ENCODE results near the gene WTAP.
"Not testable (repeated sequence)": the region's sequence is repeated elsewhere in the genome, so short reads cannot be mapped to it uniquely, and the experiment has no call there.

The WTAP gene

DNA sequence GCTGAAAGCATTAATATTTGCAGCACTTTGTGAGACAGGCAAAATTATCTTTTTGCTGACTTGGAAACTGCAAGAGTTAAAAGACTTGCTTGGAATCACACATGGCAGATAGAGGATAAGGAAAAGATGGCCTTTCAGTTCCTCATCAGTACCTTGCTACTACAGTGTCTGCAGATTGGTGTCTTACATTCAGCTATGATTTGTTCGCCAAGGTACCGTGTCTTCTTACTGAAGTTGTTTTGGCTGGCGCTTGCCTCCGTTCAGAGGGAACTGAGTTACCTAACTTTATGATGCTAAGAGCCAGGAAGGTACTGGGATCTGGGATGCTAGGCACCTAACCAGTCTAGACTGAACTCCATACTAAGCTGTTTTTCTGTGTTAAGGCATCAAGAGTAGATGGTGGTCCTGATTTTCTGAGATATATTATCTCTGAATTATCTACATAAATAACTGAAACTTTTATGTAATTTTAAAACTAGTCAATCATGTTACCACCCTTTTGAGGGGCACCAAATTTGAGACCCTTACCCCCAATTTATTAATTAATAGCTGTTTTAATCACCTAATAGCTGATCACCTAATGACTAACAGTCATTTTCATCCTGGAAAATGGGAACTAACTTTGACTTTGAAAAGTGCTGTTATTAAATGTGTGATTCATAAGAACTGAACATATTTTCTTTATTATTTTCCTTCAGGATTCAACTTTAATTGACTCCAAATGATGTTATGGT, 2.5 kb downstream of the WTAP start:
- no peak for DNase-seq

DNA sequence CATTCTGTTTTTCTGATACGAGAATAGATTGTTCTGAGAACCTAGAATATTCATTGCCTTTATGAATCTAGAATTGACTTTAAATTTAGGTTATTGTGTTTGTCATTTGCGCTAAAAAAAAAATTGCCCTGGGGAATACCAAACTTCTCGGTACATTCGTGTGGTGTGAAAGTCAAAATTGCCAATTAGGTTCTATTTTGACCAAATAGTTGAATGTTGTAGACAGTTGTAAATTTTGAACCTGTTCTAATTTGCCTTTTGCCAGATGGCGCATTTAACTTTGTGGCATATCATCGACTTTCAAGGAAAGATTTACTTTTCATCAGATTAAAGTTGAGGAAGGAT, 3.0 kb downstream of the WTAP start:
- no peak for DNase-seq

DNA sequence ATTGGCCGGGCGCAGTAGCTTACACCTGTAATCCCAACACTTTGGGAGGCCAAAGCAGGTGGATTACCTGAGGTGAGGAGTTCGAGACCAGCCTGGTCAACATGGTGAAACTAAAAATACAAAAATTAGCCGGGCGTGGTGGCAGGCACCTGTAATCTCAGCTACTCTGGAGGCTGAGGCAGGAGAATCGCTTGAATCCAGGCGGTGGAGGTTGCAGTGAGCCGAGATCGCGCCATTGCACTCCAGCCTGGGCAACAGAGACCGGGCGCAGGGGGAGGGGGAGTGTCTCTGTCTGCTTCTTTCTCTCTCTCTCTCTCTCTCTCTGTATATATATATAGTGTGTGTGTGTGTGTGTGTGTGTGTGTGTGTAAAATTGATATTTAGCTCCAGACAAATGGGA, 5.2 kb downstream of the WTAP start:
- not testable (repeated sequence) for DNase-seq

DNA sequence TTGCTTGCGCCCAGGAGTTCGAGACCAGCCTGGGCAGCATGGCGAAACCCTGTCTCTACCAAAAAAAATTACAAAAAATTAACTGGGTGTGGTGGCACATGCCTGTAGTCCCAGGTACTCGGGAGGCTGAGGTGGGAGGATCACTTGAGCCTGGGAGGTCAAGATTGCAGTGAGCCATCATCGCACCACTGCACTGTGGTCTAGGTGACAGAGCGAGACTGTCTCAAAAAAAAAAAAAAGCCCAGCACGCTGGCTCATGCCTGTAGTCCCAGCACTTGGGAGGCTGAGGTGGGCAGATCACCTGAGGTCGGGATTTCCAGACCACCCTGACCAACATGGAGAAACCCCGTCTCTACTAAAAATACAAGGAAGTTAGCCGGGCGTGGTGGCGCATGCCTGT, 6.1 kb downstream of the WTAP start:
- not testable (repeated sequence) for DNase-seq

DNA sequence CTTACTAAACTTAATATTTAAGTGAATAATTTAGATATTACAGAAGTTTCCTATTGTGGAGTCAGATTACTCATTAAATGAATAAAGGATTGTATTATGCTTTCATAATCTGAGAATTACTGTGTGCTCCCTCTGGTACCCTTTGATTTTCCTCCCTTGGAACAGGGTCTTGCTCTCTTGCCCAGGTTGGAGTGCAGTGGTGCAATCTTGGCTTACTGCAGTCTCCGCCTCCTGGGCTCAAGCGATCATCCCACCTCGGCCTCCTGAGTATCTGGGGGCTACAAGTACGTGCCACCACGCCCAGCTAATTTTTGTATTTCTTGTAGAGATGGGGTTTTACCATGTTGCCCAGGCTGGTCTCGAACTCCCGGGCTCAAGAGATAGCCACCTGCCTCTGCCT, 9.6 kb downstream of the WTAP start:
- DNase-seq: no peak

DNA sequence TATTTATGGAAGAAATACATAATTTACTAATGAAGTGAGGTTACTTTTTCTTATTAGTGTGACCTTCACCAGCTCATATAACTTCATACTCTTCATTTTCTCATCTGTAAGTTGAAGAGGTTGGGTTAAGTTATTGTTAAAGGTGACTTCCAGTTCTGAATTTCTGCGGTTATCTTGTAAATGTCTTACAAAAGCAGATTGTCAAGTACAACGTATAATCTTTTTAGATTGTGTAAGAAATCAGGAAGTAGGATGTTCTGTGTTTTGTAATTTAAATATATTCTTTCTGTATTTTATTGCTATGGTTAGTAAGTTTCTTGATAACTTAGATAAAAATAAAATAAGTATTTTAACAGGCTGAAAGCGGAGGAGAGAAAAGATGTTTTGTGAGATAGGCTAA, 12.0 kb downstream of the WTAP start:
- no peak for DNase-seq

DNA sequence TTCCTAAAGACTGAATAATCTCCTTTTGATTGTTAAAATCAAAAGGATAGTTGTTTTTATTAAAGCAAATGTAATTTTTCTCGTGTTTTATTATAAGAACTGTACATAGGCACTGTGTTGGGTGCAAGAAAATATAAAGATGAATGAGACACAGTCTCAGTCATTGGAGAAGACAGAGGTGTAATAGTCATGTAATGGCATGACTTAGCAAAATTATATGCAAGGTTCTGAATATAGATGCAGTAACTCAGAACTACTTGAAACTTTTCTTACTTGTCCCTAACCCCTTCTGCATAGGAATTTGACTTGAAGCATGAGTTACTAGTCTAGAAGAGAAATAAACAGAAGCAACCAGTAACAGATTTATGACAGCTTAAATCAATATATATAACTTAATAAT, 14.9 kb downstream of the WTAP start:
- DNase-seq: no peak

DNA sequence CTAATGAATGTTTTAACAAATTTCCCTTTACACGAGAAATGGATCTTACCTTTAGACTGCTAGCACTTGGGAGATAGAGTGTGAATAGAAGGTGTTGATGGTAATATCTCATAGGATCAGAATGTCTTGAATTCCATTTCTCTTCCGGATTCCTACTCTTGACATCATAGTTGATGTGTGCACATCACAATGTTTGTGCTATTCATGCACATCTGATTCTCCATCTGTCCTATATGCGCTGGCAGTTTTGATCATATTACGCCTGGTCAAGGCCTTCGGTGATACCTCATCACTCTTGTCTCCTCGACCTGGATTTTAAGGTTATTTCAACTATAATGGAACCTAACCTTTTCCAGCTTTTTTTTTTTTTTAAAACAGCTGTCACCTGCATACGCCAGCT, 17.8 kb downstream of the WTAP start:
- no peak for DNase-seq

DNA sequence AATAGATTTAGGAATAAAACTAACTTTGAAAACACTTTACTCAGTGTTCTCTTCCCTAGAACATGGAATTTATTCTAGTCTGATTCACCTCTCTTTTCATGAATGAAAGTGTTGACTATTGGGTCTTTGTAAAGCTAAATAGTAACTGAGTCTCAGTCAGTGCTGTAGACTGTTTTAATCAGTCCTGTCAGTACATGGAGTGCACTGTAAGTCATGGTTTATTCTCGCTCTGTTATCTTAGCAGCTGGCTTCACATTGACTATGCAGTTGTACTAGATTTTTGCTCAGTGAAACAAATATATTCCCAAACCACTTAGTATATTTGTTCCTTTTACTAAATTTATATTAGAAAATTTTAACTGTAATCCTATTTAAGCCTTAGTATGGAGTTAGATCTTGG, 19.5 kb downstream of the WTAP start:
- DNase-seq: no peak

DNA sequence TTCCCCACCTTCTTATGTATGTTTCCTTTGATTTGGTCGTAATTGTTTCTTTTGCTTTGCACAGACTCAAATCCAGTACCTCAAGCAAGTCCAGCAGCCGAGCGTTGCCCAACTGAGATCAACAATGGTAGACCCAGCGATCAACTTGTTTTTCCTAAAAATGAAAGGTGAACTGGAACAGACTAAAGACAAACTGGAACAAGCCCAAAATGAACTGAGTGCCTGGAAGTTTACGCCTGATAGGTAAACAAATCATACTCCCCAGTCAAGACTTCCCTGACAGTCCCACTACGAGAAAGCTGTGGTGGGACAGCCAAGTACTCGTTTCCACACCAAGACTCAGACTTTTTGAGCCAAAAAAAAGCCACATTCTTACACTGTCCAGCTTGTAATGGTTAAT, 20.8 kb downstream of the WTAP start:
- DNase-seq: not testable (repeated sequence)

DNA sequence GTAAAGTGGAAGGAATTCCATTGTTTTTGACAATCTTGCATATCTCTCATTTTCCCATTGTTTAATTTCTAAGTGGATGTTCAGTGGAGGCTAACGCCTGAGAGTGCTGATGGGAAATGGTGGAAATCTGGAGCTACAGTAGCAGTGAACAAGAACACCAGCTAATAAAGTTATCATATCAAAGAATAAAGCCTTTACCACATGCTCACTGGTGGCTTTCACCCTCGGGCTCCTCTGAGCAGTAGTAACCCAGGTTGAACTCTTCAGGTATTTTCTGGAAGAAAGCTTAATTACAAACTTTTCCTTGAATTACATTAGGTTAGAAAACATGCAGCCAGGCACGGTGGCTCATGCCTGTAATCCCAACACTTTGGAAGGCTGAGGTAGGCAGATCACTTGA, 24.1 kb downstream of the WTAP start:
- no peak for DNase-seq

DNA sequence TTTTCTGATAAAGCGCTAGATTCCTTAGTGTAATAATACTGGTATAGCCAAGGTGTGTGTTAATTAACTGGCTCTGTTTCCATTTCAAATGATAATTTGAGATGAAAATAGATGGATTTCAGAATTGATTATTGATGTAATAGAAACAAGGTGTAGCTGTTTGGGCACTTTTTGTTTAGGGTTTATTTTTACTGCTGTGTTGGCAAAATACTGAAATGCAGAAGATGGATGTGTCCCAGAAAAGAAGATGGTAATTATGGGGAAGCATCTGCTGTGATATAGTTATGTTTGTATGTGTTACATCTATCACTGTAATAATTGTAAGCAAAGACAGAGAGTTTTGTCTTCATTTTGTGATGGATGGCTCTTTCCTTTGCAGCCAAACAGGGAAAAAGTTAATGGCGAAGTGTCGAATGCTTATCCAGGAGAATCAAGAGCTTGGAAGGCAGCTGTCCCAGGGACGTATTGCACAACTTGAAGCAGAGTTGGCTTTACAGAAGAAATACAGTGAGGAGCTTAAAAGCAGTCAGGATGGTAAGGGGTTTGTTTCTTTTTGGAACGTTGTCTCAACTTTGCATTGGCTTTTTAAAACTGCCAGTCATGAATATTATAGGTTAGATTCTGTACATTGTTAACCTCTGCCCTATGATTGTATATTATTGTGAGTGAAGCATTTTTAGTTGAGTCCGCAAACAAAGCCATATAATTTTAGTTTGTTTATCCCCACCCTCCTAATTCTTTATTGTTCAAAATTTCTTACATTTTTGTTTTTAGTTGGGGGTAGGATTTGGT, 26.0 kb downstream of the WTAP start:
- DNase-seq: no peak

DNA sequence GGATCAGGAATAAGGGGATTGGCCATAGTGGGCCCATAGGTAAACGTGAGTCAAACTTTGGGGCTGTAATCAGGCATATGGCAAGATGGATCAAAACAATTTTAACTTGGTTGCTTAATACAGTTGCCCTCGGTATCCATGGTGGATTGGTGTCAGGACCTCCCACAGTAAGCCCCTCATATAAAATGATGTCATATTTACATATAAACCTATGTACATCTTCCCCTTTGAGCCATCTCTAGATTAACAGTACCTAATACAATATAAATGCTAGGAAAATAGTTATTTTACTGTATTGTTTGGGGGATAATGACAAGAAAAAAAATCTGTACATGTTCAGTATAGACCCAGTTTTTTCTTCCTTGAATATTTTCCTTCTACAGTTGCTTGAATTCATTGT, 27.1 kb downstream of the WTAP start:
- DNase-seq: no peak

DNA sequence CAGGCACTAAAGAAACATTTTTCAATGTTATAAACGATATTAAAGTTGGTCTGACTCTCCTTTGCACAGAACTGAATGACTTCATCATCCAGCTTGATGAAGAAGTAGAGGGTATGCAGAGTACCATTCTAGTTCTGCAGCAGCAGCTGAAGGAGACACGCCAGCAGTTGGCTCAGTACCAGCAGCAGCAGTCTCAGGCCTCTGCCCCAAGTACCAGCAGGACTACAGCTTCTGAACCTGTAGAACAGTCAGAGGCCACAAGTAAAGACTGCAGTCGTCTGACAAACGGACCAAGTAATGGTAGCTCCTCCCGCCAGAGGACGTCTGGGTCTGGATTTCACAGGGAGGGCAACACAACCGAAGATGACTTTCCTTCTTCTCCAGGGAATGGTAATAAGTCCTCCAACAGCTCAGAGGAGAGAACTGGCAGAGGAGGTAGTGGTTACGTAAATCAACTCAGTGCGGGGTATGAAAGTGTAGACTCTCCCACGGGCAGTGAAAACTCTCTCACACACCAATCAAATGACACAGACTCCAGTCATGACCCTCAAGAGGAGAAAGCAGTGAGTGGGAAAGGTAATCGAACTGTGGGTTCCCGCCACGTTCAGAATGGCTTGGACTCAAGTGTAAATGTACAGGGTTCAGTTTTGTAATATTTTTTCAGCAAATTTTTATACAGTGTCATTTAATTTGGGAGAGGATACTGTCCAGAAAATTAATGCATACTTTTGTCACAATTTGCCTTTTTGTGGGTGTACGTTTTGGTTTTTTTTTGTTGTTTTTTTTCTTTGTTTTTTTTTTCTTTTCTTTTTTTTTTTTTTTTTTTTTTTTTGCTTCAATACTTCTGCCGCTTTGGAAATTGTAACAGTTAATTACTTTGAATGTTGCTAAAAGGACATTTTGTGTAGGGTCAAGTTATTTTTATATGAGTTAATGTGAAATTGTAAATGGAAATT, 27.9 kb downstream of the WTAP start:
- no peak for DNase-seq

DNA sequence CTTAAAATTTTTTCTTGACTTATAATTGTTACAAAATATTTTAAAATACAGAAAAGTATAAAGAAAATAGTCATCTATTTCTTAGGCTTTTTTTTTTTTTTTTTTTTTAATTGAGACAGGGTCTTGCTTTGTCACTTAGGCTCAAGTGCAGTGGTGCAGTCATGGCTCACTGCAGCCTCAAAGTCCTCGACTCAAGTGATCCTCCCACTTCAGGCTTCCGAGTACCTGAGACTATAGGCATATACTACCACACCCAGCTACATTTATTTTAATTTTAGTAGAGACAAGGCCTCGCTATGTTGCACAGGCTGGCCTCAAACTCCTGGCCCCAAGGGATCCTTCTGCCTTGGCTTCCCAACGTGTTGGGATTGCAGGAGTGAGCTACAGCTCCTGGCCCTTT, 29.2 kb downstream of the WTAP start:
- DNase-seq: no peak

DNA sequence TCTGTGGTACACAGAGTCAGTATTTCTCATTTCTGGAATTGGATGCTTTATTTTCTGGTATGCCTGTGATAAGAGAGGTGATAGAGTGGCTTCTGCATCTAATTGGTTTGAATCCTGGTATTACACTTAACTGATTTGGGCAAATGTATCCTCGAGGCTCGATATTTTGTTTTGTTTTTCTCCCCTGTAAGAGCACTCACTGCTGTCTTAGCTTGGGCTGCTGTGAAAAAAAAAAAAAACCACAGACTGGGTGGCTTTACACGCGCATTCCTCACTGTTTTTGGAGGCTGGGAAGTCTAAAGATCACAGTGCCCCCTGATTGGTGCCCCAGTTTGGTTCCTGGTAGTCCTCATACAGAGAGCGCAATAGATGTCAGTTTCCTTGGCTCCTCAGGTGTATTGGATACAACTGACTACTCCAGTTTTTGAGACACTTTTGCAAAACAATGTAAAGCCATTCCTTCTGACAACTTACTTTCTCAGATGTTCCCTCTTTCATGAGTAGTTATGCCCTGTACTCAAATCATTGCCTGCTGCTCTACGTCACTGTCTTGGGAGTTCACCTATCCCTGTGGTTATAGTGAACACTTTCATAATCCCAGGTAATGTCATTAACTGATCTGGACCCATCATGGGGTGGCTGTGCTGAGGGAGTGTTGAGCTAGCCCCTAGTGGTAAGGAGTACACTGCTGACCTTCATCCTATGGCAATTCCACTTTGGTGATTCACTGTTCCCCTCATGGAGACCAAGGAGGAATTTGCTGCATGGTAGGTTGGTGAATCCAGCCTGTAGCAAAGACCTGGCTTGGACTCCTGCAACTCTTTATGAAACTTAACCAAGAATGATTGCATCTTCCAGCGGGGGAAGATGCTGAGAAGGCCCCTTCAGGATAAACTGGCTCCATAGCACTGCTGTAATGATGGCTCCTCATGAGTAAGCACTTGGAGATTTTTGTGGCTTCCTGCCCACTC, 31.0 kb downstream of the WTAP start:
- DNase-seq: no peak

DNA sequence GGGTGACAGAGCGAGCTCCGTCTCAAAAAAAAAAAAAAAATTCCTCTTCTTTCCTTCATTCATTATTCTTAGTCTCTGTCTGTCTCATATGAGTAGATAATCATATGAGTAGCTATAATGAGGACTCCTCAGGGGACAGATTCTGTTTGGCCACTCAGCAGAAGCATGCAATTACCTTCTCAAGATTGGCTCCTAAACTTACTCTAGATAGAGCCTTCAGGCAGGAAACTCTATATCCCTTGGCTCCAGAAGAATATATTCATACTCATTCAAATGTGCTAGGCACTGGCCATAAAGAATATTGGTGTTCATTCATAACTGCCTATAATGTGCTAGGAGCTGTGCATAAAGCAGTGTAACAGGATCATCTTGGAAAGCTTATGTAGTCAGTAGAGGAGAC, 32.3 kb downstream of the WTAP start:
- no peak for DNase-seq

DNA sequence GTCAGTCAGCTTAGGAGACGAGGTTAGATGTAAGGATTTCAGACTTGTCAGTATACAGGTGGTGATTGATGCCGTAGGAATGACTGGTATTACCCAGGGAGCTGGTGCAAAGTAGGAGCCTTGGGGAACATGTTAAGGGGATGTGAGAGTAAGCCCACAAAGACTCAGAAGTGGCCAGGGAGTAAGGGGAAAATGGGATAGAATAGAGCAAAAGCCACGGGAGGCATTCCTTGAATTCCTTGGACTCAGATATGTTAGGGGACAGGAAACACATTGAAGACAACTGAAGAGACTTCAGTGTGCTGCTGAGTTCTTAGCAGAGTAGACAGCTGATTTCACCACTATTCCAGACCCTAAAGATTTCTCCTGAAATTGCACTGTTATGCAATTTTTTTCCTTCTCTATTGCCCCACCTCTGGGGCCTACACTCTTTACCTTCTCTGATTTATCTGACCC, 33.3 kb downstream of the WTAP start:
- no peak for DNase-seq

DNA sequence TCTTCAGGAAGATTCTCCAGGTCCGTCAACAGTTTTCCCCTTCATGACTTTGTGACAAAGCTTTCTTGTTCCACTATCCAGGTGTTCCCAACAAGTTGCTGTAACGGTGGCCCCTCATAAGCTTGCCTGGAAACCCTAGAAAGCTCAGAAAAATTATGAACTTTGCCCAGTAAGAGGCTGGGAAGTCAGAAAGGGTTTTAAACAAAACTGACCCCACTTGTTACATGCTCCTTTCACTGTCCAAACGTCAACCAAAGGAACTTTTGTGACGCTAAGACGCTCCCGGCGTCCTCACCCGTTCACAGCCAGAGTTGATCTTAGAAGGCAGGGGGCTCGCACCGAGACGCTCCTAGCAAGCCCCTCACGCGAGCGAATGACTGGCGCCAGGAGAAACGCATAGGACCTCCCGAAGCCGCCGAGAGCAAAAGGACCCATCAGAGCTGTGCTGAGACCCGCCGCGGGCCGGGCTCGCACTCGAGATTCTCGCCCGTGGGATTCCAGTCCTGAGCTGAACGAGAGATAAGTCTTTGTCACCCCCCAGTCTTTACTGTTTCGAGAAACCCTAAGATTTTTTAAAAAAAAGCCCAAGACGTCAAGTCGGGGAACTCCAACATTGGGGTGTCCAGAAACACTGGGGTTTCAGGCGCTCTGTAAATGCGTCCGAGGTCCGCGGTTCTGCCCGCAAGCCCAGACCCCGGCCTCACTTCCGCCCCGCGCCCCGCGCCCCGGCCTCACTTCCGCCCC, 34.0 kb downstream of the WTAP start:
- DNase-seq: no peak

DNA sequence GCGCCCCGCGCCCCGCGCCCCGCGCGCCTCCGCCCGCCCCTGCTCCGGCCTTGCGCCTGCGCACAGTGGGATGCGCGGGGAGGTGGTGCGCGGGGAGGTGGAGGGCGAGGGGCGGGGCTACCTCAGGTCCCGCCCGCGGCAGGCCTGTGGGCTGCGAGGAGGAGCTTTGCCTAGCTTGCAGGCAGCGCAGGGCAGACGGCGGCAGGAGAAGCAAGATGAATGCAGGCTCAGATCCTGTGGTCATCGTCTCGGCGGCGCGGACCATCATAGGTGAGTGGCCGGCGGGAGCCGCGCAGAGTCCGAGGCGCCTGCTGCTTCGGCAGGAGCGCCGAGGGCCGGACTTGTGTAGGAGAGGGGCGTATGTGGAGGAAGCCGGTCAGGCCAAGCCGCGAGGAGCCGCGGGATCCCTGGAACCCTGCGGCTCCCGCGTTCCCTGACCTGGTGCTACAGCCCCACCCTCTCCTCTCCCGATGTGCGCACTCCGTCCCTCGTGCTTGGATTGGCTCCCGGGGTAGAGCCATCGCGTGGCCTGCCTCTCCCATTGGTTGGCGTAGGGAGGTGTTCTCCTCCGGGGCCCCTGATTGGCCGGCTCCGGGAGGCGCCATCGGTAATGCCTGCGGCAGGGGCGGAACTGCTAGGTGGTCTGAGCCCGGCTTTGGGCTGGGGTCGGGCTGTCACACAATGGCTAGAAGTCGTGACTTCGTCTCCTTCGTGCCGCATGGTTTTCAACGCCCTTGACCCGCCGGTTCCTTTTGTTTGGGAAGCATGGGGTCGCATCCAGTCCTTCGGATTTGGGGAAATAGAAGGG, 34.8 kb downstream of the WTAP start, which contains the start of gene ACAT2:
Gene ACAT2 (plus strand): TSS at position 173 of the 808 bp plus-strand sequence. CDS start 43 bp downstream, at position 216.
- peak; percentile 94 for DNase-seq
